Measurements from ENCODE around the gene TMEM108.

Gene TMEM108

DNA sequence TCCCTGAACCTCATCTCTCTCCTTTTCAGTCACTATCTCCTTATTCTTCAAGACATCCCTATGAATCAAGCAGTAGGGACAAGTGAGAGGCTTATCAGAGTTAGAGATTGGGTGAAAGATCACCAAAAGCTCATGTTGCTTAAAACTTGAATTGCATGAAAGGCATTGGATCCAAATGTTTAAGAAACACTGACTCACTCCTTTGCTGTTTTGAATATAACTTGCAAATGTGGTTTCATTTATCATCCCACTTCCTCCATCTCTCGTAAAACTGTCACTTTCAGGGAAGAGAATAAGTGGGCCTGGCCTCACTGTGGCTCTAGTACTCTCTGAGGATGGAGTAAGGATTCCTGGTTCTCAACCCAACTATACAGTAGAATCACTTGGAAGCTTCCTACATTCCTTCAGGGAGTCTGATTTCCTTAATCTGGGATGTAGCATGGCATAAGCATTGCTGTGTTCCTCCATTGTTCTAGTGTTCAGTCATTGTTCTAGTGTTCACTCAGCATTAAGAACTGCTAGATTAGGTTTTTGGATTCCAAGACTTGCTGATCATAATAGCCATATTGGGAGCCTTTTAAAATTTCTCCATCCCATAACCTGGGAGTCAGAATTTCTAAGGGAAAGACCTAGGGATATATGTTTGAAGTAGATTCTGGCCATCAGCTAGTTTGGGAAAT lies 171.8 kb downstream of the TMEM108 start:
- no peak overlapping the region for H3K4me3 ChIP-seq (ENCODE audit: low read depth, low read length)
- POLR2A ChIA-PET, result no interaction called here
- no peak overlapping the region for H3K27ac ChIP-seq (ENCODE audit: extremely low read depth, low read depth, low read length)
- TF ChIP-seq, protein P1, sequence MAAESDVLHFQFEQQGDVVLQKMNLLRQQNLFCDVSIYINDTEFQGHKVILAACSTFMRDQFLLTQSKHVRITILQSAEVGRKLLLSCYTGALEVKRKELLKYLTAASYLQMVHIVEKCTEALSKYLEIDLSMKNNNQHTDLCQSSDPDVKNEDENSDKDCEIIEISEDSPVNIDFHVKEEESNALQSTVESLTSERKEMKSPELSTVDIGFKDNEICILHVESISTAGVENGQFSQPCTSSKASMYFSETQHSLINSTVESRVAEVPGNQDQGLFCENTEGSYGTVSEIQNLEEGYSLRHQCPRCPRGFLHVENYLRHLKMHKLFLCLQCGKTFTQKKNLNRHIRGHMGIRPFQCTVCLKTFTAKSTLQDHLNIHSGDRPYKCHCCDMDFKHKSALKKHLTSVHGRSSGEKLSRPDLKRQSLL (tag by site-specific recombination; IDR thresholded peaks at IDR 0.05), result peak; percentile 48; the same call in 1 of the 2 replicates
- TF ChIP-seq ZFHX2 (tag by site-specific recombination; conservative IDR thresholded peaks at IDR 0.05) (peak; percentile 37), ZNF341 (tag by site-specific recombination; IDR thresholded peaks at IDR 0.05; ENCODE audit: low read depth) (no peak)
- TF ChIP-seq, protein P2, sequence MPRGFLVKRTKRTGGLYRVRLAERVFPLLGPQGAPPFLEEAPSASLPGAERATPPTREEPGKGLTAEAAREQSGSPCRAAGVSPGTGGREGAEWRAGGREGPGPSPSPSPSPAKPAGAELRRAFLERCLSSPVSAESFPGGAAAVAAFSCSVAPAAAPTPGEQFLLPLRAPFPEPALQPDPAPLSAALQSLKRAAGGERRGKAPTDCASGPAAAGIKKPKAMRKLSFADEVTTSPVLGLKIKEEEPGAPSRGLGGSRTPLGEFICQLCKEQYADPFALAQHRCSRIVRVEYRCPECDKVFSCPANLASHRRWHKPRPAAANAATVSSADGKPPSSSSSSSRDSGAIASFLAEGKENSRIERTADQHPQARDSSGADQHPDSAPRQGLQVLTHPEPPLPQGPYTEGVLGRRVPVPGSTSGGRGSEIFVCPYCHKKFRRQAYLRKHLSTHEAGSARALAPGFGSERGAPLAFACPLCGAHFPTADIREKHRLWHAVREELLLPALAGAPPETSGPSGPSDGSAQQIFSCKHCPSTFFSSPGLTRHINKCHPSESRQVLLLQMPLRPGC (tag by site-specific recombination; IDR thresholded peaks at IDR 0.05), result no peak
- TF ChIP-seq, protein P3, sequence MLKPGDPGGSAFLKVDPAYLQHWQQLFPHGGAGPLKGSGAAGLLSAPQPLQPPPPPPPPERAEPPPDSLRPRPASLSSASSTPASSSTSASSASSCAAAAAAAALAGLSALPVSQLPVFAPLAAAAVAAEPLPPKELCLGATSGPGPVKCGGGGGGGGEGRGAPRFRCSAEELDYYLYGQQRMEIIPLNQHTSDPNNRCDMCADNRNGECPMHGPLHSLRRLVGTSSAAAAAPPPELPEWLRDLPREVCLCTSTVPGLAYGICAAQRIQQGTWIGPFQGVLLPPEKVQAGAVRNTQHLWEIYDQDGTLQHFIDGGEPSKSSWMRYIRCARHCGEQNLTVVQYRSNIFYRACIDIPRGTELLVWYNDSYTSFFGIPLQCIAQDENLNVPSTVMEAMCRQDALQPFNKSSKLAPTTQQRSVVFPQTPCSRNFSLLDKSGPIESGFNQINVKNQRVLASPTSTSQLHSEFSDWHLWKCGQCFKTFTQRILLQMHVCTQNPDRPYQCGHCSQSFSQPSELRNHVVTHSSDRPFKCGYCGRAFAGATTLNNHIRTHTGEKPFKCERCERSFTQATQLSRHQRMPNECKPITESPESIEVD (tag by site-specific recombination; IDR thresholded peaks at IDR 0.05), result peak; percentile 65; the same call in 1 of the 2 replicates
- TF ChIP-seq, protein P4, sequence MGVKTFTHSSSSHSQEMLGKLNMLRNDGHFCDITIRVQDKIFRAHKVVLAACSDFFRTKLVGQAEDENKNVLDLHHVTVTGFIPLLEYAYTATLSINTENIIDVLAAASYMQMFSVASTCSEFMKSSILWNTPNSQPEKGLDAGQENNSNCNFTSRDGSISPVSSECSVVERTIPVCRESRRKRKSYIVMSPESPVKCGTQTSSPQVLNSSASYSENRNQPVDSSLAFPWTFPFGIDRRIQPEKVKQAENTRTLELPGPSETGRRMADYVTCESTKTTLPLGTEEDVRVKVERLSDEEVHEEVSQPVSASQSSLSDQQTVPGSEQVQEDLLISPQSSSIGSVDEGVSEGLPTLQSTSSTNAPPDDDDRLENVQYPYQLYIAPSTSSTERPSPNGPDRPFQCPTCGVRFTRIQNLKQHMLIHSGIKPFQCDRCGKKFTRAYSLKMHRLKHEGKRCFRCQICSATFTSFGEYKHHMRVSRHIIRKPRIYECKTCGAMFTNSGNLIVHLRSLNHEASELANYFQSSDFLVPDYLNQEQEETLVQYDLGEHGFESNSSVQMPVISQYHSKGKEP (tag by site-specific recombination; IDR thresholded peaks at IDR 0.05), result 0 out of 2 replicates have a peak, but pooled peaks have one; percentile 13
- TF ChIP-seq, protein P5, sequence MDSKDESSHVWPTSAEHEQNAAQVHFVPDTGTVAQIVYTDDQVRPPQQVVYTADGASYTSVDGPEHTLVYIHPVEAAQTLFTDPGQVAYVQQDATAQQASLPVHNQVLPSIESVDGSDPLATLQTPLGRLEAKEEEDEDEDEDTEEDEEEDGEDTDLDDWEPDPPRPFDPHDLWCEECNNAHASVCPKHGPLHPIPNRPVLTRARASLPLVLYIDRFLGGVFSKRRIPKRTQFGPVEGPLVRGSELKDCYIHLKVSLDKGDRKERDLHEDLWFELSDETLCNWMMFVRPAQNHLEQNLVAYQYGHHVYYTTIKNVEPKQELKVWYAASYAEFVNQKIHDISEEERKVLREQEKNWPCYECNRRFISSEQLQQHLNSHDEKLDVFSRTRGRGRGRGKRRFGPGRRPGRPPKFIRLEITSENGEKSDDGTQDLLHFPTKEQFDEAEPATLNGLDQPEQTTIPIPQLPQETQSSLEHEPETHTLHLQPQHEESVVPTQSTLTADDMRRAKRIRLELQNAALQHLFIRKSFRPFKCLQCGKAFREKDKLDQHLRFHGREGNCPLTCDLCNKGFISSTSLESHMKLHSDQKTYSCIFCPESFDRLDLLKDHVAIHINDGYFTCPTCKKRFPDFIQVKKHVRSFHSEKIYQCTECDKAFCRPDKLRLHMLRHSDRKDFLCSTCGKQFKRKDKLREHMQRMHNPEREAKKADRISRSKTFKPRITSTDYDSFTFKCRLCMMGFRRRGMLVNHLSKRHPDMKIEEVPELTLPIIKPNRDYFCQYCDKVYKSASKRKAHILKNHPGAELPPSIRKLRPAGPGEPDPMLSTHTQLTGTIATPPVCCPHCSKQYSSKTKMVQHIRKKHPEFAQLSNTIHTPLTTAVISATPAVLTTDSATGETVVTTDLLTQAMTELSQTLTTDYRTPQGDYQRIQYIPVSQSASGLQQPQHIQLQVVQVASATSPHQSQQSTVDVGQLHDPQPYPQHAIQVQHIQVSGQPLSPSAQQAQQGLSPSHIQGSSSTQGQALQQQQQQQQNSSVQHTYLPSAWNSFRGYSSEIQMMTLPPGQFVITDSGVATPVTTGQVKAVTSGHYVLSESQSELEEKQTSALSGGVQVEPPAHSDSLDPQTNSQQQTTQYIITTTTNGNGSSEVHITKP (tag by site-specific recombination; IDR thresholded peaks at IDR 0.05), result 0 out of 2 replicates have a peak, but pooled peaks have one; percentile 15
- 0 out of 2 replicates have a peak, but pooled peaks cover 3% of the 10 kb centered on the region for H3K4me1 ChIP-seq (ENCODE audit: control insufficient read depth, insufficient read depth, low read length)
- H3K36me3 ChIP-seq (ENCODE audit: control insufficient read depth in 2 of 2, insufficient read depth in 1 of 2, low read length in 2 of 2), result no peaks in the 10 kb centered on the region
- CTCF ChIA-PET, result no interaction called here
- no peaks in the 10 kb centered on the region for H3K9me3 ChIP-seq (ENCODE audit: control insufficient read depth, insufficient read depth, low read depth, low read length)

DNA sequence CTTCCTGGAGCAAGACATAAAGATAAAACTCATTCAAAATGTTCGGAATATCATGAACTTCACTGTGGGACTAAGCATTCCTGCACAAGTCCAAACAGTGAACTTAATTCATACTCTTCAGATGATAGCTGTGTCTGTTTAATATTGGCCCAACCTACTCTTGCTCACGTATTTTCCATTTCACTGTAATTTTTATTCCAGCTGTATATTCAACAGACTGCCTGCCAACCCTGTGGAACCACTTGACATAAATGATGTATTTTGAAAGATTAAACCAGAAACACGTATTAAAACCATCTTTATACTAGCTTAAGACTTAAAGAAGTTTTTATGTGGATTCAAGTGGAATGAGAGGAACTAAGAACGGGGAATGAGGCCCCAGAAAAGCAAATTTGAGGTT lies 172.5 kb downstream of the TMEM108 start:
- ChIA-PET POLR2A (no interaction called here), CTCF (no interaction called here)
- Histone ChIP-seq H3K36me3 (ENCODE audit: control insufficient read depth in 2 of 2, insufficient read depth in 1 of 2, low read length in 2 of 2) (no peaks in the 10 kb centered on the region), H3K9me3 (ENCODE audit: control insufficient read depth, insufficient read depth, low read depth, low read length) (no peaks in the 10 kb centered on the region), H3K4me3 (ENCODE audit: low read depth, low read length) (no peak overlapping the region), H3K27ac (ENCODE audit: extremely low read depth, low read depth, low read length) (no peak overlapping the region), H3K4me1 (ENCODE audit: control insufficient read depth, insufficient read depth, low read length) (0 out of 2 replicates have a peak, but pooled peaks cover 3% of the 10 kb centered on the region)
- TF ChIP-seq REPIN1 (tag by site-specific recombination; IDR thresholded peaks at IDR 0.05; ENCODE audit: low read depth) (no peak), ZNF140 (tag by site-specific recombination; IDR thresholded peaks at IDR 0.05) (no peak), ZNF174 (tag by site-specific recombination; IDR thresholded peaks at IDR 0.05) (no peak), MZF1 (tag by site-specific recombination; IDR thresholded peaks at IDR 0.05; ENCODE audit: borderline replicate concordance) (no peak), ZNF658 (tag by site-specific recombination; IDR thresholded peaks at IDR 0.05) (no peak)
- TF ChIP-seq, protein P6, sequence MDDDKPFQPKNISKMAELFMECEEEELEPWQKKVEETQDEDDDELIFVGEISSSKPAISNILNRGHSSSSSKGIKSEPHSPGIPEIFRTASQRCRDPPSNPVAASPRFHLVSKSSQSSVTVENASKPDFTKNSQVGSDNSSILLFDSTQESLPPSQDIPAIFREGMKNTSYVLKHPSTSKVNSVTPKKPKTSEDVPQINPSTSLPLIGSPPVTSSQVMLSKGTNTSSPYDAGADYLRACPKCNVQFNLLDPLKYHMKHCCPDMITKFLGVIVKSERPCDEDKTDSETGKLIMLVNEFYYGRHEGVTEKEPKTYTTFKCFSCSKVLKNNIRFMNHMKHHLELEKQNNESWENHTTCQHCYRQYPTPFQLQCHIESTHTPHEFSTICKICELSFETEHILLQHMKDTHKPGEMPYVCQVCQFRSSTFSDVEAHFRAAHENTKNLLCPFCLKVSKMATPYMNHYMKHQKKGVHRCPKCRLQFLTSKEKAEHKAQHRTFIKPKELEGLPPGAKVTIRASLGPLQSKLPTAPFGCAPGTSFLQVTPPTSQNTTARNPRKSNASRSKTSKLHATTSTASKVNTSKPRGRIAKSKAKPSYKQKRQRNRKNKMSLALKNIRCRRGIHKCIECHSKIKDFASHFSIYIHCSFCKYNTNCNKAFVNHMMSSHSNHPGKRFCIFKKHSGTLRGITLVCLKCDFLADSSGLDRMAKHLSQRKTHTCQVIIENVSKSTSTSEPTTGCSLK (tag by site-specific recombination; IDR thresholded peaks at IDR 0.05), result no peak
- TF ChIP-seq, protein P7, sequence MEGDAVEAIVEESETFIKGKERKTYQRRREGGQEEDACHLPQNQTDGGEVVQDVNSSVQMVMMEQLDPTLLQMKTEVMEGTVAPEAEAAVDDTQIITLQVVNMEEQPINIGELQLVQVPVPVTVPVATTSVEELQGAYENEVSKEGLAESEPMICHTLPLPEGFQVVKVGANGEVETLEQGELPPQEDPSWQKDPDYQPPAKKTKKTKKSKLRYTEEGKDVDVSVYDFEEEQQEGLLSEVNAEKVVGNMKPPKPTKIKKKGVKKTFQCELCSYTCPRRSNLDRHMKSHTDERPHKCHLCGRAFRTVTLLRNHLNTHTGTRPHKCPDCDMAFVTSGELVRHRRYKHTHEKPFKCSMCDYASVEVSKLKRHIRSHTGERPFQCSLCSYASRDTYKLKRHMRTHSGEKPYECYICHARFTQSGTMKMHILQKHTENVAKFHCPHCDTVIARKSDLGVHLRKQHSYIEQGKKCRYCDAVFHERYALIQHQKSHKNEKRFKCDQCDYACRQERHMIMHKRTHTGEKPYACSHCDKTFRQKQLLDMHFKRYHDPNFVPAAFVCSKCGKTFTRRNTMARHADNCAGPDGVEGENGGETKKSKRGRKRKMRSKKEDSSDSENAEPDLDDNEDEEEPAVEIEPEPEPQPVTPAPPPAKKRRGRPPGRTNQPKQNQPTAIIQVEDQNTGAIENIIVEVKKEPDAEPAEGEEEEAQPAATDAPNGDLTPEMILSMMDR (tag by site-specific recombination; IDR thresholded peaks at IDR 0.05), result no peak
- TF ChIP-seq, protein P8, sequence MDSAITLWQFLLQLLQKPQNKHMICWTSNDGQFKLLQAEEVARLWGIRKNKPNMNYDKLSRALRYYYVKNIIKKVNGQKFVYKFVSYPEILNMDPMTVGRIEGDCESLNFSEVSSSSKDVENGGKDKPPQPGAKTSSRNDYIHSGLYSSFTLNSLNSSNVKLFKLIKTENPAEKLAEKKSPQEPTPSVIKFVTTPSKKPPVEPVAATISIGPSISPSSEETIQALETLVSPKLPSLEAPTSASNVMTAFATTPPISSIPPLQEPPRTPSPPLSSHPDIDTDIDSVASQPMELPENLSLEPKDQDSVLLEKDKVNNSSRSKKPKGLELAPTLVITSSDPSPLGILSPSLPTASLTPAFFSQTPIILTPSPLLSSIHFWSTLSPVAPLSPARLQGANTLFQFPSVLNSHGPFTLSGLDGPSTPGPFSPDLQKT (IDR thresholded peaks at IDR 0.05; ENCODE audit: borderline replicate concordance, low read depth, low read length), result no peak

Measured in HEK293 (cell line).